ENCODE results near the gene CAMTA1.

GRCh38 chr1:6984986-6985385 lies 199.7 kb downstream of the CAMTA1 start:
- no peak for TF ChIP-seq CTCF (conservative IDR thresholded peaks at IDR 0.05; ENCODE audit: low read depth, low read length)
- TF ChIP-seq EZH2 (IDR thresholded peaks at IDR 0.05; ENCODE audit: borderline replicate concordance, low read depth, low read length, poor library complexity, severe bottlenecking): no peak

Measured in A673 (cell line).